H1 (cell line): ENCODE data around the gene MYH2. TPM values are rescaled to one million over a fixed set of nuclear protein-coding genes. Genes with fewer than 3 reads are reported as not detected.

Experiments
- CHD7 ChIP-seq: fragments of 300-600 bp; sonication (generic); IDR thresholded peaks from 2 replicates; pipeline ENCODE4 v1.7.1; 2012; ENCODE audit warnings: low read length, moderate library complexity, mild to moderate bottlenecking, inconsistent platforms; ENCODE audit not compliant: insufficient replicate concordance
- HDAC2 ChIP-seq, 2 experiments: fragments of 300-600 bp in 1 of 2; sonication (generic) in 1 of 2; IDR thresholded peaks; 2 replicates each; pipeline ENCODE4 v1.6.1; 2011 to 2012; ENCODE audit warnings: low read depth in 2 of 2, low read length in 2 of 2, mild to moderate bottlenecking in 2 of 2, moderate library complexity in 2 of 2, borderline replicate concordance in 1 of 2, inconsistent platforms in 1 of 2
- KDM5A ChIP-seq: fragments of 200-600 bp; IDR thresholded peaks from 2 replicates; pipeline ENCODE4 v1.7.1; 2012; ENCODE audit warnings: mild to moderate bottlenecking, low read length, inconsistent platforms, mixed read lengths
- RFX5 ChIP-seq: IDR thresholded peaks from 2 replicates; pipeline ENCODE4 v1.6.1; 2011; ENCODE audit warnings: low read depth, low read length, improper control_type of control experiment, borderline replicate concordance
- RXRA ChIP-seq: IDR thresholded peaks from 2 replicates; pipeline ENCODE4 v1.6.1; 2011; ENCODE audit warnings: low read depth, mild to moderate bottlenecking, low read length, moderate library complexity; ENCODE audit not compliant: insufficient read depth
- SP2 ChIP-seq: IDR thresholded peaks from 2 replicates; pipeline ENCODE4 v1.6.1; 2012; ENCODE audit warnings: mild to moderate bottlenecking, low read length, inconsistent platforms
- TAF1 ChIP-seq: IDR thresholded peaks from 2 replicates; pipeline ENCODE4 v1.6.1; 2011; ENCODE audit warnings: mild to moderate bottlenecking, low read depth, low read length
- YY1 ChIP-seq: IDR thresholded peaks from 2 replicates; pipeline ENCODE4 v1.6.1; 2011; ENCODE audit warnings: low read depth, mild to moderate bottlenecking, low read length
- polyA plus RNA-seq, 7 experiments: library from polyadenylated mRNA; depleted of rRNA in 3 of 7; stranded (reverse) in 5 of 7; unstranded in 2 of 7; fragments of >200 nt in 5 of 7; fragments of 200-250 nt in 2 of 7; gene quantifications; 1 replicate in 5 of 7; 2 replicates in 1 of 7; 4 replicates in 1 of 7; pipeline versions ENCODE4 v1.2.1 to v1.2.3, GENCODE V29; 2011 to 2013; ENCODE audit warnings: missing spikeins in 2 of 7, mixed read lengths in 2 of 7
- total RNA-seq: library from RNA; stranded (reverse); fragmentation: NEBNext Ultra II Directional; extraction: Animal tissue kit (Norgen Biotek cat#: 25700); gene quantifications from 2 replicates; pipeline ENCODE4 v1.2.1, GENCODE V29; 2021

The MYH2 gene
- total and polyA plus RNA-seq, 2 of the 8 experiments (the other 6 are each of a cell fraction or from before 2014, with no cell fraction given), result 1.0 to 9.0 TPM

GRCh38 chr17:10583834-10584233 is 34.4 kb upstream of the MYH2 start (continued):
- TF ChIP-seq CHD7, result no peak
- no peak for TF ChIP-seq RXRA
- TF ChIP-seq TAF1, result no peak
- TF ChIP-seq YY1, result no peak
- no peak for TF ChIP-seq KDM5A
- TF ChIP-seq HDAC2 (IDR thresholded peaks at IDR 0.05; ENCODE audit: borderline replicate concordance in 1 of 2, low read depth in 2 of 2, low read length in 2 of 2), result no peak
- no peak for TF ChIP-seq SP2
- TF ChIP-seq RFX5, result no peak
